Aorta (tissue), 5 donors: ENCODE data around the gene UBAC2. TPM values are rescaled to one million over a fixed set of nuclear protein-coding genes. Genes with fewer than 3 reads are reported as not detected.
A peak's percentile ranks its signal among the peaks of the same experiment; 100 is the strongest.

Source experiments
- ATAC-seq: fragments of 200-7000 bp; cut with Tn5 transposase; one replicate; pipeline ENCODE4 v1.9.1; 2022; ENCODE audit warnings: moderate library complexity; ENCODE audit not compliant: low FRiP score
- DNase-seq, 2 donors: peaks; one replicate each; pipeline ENCODE4 v3.0.0-alpha.2; 2020
- H3K27ac ChIP-seq, 2 donors: one replicate each; pipeline ENCODE4 v1.5.1; 2013; ENCODE audit warnings: low read length in 2 of 2, mild to moderate bottlenecking in 2 of 2, moderate library complexity in 2 of 2, control low read depth in 1 of 2, inconsistent platforms in 1 of 2, low read depth in 1 of 2
- H3K27me3 ChIP-seq, 2 donors: one replicate each; pipeline ENCODE4 v1.6.1; 2013; ENCODE audit warnings: control low read depth in 1 of 2, low read length in 1 of 2, mild to moderate bottlenecking in 1 of 2, moderate library complexity in 1 of 2; ENCODE audit not compliant: insufficient read depth in 2 of 2, control insufficient read depth in 1 of 2
- H3K36me3 ChIP-seq, 2 donors: one replicate each; pipeline ENCODE4 v1.6.1; 2013; ENCODE audit warnings: control low read depth in 1 of 2, low read length in 1 of 2, mild to moderate bottlenecking in 1 of 2; ENCODE audit not compliant: insufficient read depth in 2 of 2, control insufficient read depth in 1 of 2
- H3K4me1 ChIP-seq, 2 donors: one replicate each; pipeline ENCODE4 v1.6.1; 2013; ENCODE audit warnings: low read length in 2 of 2, control low read depth in 1 of 2, mild to moderate bottlenecking in 1 of 2, moderate library complexity in 1 of 2; ENCODE audit not compliant: insufficient read depth in 2 of 2, control insufficient read depth in 1 of 2
- H3K4me3 ChIP-seq, 2 donors: one replicate each; pipeline ENCODE4 v1.5.1; 2013; ENCODE audit warnings: low read length in 2 of 2, control low read depth in 1 of 2, mild to moderate bottlenecking in 1 of 2
- H3K9me3 ChIP-seq: one replicate; pipeline ENCODE4 v1.6.1; 2013; ENCODE audit warnings: mild to moderate bottlenecking, low read length; ENCODE audit not compliant: control insufficient read depth
- WGBS, 2 donors: extraction: QIAGEN DNeasy Blood & Tissue Kit; methylation state at CpG; one replicate each; pipeline ENCODE4 v1.1.7; 2013; 5-methylcytosine and 5-hydroxymethylcytosine counted together
- intact Hi-C, 2 donors: fragments of 100-400 bp; cut with DNase I; formaldehyde crosslinking; loops; one replicate each; pipeline versions ENCODE4 v1.14.2 to v1.15.0; 2022
- polyA plus RNA-seq, 2 donors: library from polyadenylated mRNA; stranded (reverse); fragments of 200-250 nt; gene quantifications; one replicate each; pipeline ENCODE4 v1.2.3, GENCODE V29; 2013
- total RNA-seq, 2 donors: library from RNA; stranded (reverse); fragmentation: NEBNext Ultra II Directional; extraction: Animal tissue kit (Norgen Biotek cat#: 25700); gene quantifications; one replicate each; pipeline ENCODE4 v1.2.1, GENCODE V29; 2021
- donor health status: healthy with polysubstance abuse.
- donor health status: Bipolar disorder and iron deficiency.
- donor health status: DM: no; HTN: no; CAD: no.
- donor health status: DM: no; HTN: no; CAD: no.
- donor health status: DM: yes; HTN: yes; CAD: no.

UBAC2 gene
- total and polyA plus RNA-seq, 4 donors = 44.4 to 54.2 (median 48.5) TPM

- DNase-seq (no peak), ATAC-seq (no peak)
- H3K9me3 ChIP-seq = no peaks in the 10 kb centered on the region
- H3K27me3 ChIP-seq = no peaks in the 10 kb centered on the region
- H3K36me3 ChIP-seq = no peaks in the 10 kb centered on the region
- H3K4me3 ChIP-seq = no peak overlapping the region
- intact Hi-C loops = no loop called here
- H3K27ac ChIP-seq = no peak overlapping the region
- 92 to 95% methylated on average over 7 of the region's 7 CpGs for WGBS, 2 donors
- H3K4me1 ChIP-seq = no peaks in the 10 kb centered on the region
Measured at GRCh38 chr13:99301056-99301838, 100.6 kb downstream of the UBAC2 start.

- Histone ChIP-seq H3K36me3 (no peaks in the 10 kb centered on the region), H3K4me1 (no peaks in the 10 kb centered on the region), H3K4me3 (no peak overlapping the region), H3K27me3 (no peaks in the 10 kb centered on the region), H3K27ac (no peak overlapping the region), H3K9me3 (no peaks in the 10 kb centered on the region)
- intact Hi-C loops = no loop called here
- 92% methylated on average over 1 of the region's 1 CpG for WGBS, 2 donors
- ATAC-seq (no peak), DNase-seq (no peak)
Measured at GRCh38 chr13:99301913-99302636, 101.4 kb downstream of the UBAC2 start.

GRCh38 chr13:99302637-99303505, 102.2 kb downstream of the UBAC2 start:
- ATAC-seq (no peak), DNase-seq (no peak)
- 96% methylated on average over 8 of the region's 8 CpGs for WGBS, 2 donors
- no peaks in the 10 kb centered on the region for H3K36me3 ChIP-seq
- H3K27me3 ChIP-seq = no peaks in the 10 kb centered on the region
- H3K4me1 ChIP-seq = peaks cover 0 to under 1% of the 10 kb centered on the region in 2 donors
- H3K9me3 ChIP-seq = no peaks in the 10 kb centered on the region
- H3K4me3 ChIP-seq = no peak overlapping the region
- H3K27ac ChIP-seq = no peak overlapping the region
- intact Hi-C loops = no loop called here

GRCh38 chr13:99303863-99304521, 103.3 kb downstream of the UBAC2 start:
- Histone ChIP-seq H3K36me3 (no peaks in the 10 kb centered on the region), H3K4me1 (peaks cover 3 to 4% of the 10 kb centered on the region in 2 donors), H3K9me3 (no peaks in the 10 kb centered on the region), H3K27me3 (no peaks in the 10 kb centered on the region), H3K27ac (no peak overlapping the region), H3K4me3 (no peak overlapping the region)
- intact Hi-C loops = no loop called here
- DNase-seq = peak in 1 of 2 donors; percentile 79
- no peak for ATAC-seq
- WGBS, 2 donors = 88 to 91% methylated on average over 14 of the region's 14 CpGs

- ATAC-seq (no peak), DNase-seq (no peak)
- no peaks in the 10 kb centered on the region for H3K27me3 ChIP-seq
- intact Hi-C loops = no loop called here
- 80 to 84% methylated on average over 4 of the region's 4 CpGs for WGBS, 2 donors
- no peak overlapping the region for H3K4me3 ChIP-seq
- peaks cover 3 to 4% of the 10 kb centered on the region in 2 donors for H3K4me1 ChIP-seq
- H3K27ac ChIP-seq = no peak overlapping the region
- no peaks in the 10 kb centered on the region for H3K9me3 ChIP-seq
- H3K36me3 ChIP-seq = no peaks in the 10 kb centered on the region
Measured at GRCh38 chr13:99304541-99304940, 103.9 kb downstream of the UBAC2 start.

- WGBS, 2 donors = 64 to 91% methylated on average over 5 of the region's 5 CpGs
- no peaks in the 10 kb centered on the region for H3K9me3 ChIP-seq
- H3K4me3 ChIP-seq = no peak overlapping the region
- DNase-seq (no peak), ATAC-seq (no peak)
- no peaks in the 10 kb centered on the region for H3K27me3 ChIP-seq
- no peaks in the 10 kb centered on the region for H3K36me3 ChIP-seq
- H3K4me1 ChIP-seq = peaks cover 3 to 4% of the 10 kb centered on the region in 2 donors
- intact Hi-C loops = no loop called here
- H3K27ac ChIP-seq = no peak overlapping the region
Measured at GRCh38 chr13:99305158-99305557, 104.5 kb downstream of the UBAC2 start.

GRCh38 chr13:99305566-99305965, 104.9 kb downstream of the UBAC2 start:
- no peak overlapping the region for H3K4me3 ChIP-seq
- no peak for DNase-seq
- H3K4me1 ChIP-seq = peaks cover 3 to 4% of the 10 kb centered on the region in 2 donors
- H3K36me3 ChIP-seq = no peaks in the 10 kb centered on the region
- no peaks in the 10 kb centered on the region for H3K9me3 ChIP-seq
- no peak for ATAC-seq
- intact Hi-C loops = no loop called here
- 97 to 98% methylated on average over 8 of the region's 8 CpGs for WGBS, 2 donors
- H3K27me3 ChIP-seq = no peaks in the 10 kb centered on the region
- H3K27ac ChIP-seq = no peak overlapping the region

GRCh38 chr13:99307247-99307646, 106.6 kb downstream of the UBAC2 start, which contains the start of gene GPR183:
Gene GPR183, minus strand, starts transcription at chr13:99307399. Its CDS starts 11,254 bp downstream, at chr13:99296145.
- Histone ChIP-seq H3K36me3 (no peaks in the 10 kb centered on the region), H3K4me1 (peaks cover 3 to 4% of the 10 kb centered on the region in 2 donors), H3K27me3 (no peaks in the 10 kb centered on the region), H3K9me3 (no peaks in the 10 kb centered on the region), H3K27ac (peak within 1 kb of the TSS; percentile 77 to 95), H3K4me3 (peak within 1 kb of the TSS in 1 of 2 donors; percentile 2)
- no peak for DNase-seq
- peak; percentile 82 for ATAC-seq
- intact Hi-C loops = no loop called here
- WGBS, 2 donors = 1 to 3% methylated on average over 4 of the region's 4 CpGs
